Colonic mucosa (tissue), 4 donors: ENCODE data around the gene L3MBTL4. TPM values are rescaled to one million over a fixed set of nuclear protein-coding genes. Genes with fewer than 3 reads are reported as not detected.
"Not testable (repeated sequence)": the region's sequence is repeated elsewhere in the genome, so short reads cannot be mapped to it uniquely, and the experiment has no call there.

Source experiments
- DNase-seq: peaks from one replicate; pipeline ENCODE4 v3.0.0-alpha.2; 2020
- H3K27ac ChIP-seq: fragments of 200-600 bp; one replicate; pipeline ENCODE4 v1.8.0; 2021
- H3K27me3 ChIP-seq: fragments of 200-600 bp; one replicate; pipeline ENCODE4 v1.8.0; 2021
- H3K36me3 ChIP-seq: fragments of 200-600 bp; one replicate; pipeline ENCODE4 v1.8.0; 2021
- H3K4me1 ChIP-seq: fragments of 200-600 bp; one replicate; pipeline ENCODE4 v1.8.0; 2021; ENCODE audit warnings: mild to moderate bottlenecking
- H3K4me3 ChIP-seq: fragments of 200-600 bp; one replicate; pipeline ENCODE4 v1.8.0; 2021
- H3K9ac ChIP-seq, 2 donors: one replicate each; pipeline ENCODE4 v1.7.0; 2013; ENCODE audit warnings: control low read depth in 2 of 2, low read depth in 2 of 2, low read length in 2 of 2
- H3K9me3 ChIP-seq: fragments of 200-600 bp; one replicate; pipeline ENCODE4 v1.8.0; 2021
- CTCF ChIP-seq: fragments of 200-600 bp; IDR thresholded peaks from one replicate; pipeline ENCODE4 v1.8.0; 2022; ENCODE audit warnings: antibody characterized with exemption, mild to moderate bottlenecking
- intact Hi-C: fragments of 100-400 bp; cut with DNase I; formaldehyde crosslinking; loops from one replicate; pipeline ENCODE4 v1.14.1; 2022
- total RNA-seq, 2 donors: library from RNA; stranded (reverse); fragmentation: NEBNext Ultra II Directional in 1 of 2; extraction: Animal tissue kit (Norgen Biotek cat#: 25700) in 1 of 2; gene quantifications; one replicate each; pipeline ENCODE4 v1.2.1, GENCODE V29; 2021
- donor health status: healthy.
- donor health status: DM: no; HTN: no; CAD: no.
- donor health status: DM: no; HTN: no; CAD: no.

Gene L3MBTL4
- total RNA-seq, 2 donors from 2014 or later = 3.5 to 3.8 TPM

- no peaks in the 10 kb centered on the region for H3K36me3 ChIP-seq
- no peak for DNase-seq
- no peak overlapping the region for H3K4me3 ChIP-seq
- no peaks in the 10 kb centered on the region for H3K9me3 ChIP-seq
- TF ChIP-seq CTCF = no peak
- H3K4me1 ChIP-seq = no peaks in the 10 kb centered on the region
- intact Hi-C loops = no loop called here
- no peaks in the 10 kb centered on the region for H3K27me3 ChIP-seq
- H3K27ac ChIP-seq = no peak overlapping the region
- H3K9ac ChIP-seq = no peak overlapping the region
These were observed 214.9 kb downstream of the L3MBTL4 start for GRCh38 chr18:6199777-6200176.

- H3K27ac ChIP-seq = no peak overlapping the region
- H3K4me1 ChIP-seq = no peaks in the 10 kb centered on the region
- H3K27me3 ChIP-seq = no peaks in the 10 kb centered on the region
- H3K4me3 ChIP-seq = no peak overlapping the region
- no peak for DNase-seq
- no peaks in the 10 kb centered on the region for H3K9me3 ChIP-seq
- intact Hi-C loops = no loop called here
- no peak for TF ChIP-seq CTCF
- no peaks in the 10 kb centered on the region for H3K36me3 ChIP-seq
- no peak overlapping the region for H3K9ac ChIP-seq
These were observed 216.1 kb downstream of the L3MBTL4 start for GRCh38 chr18:6198585-6198984.

- Histone ChIP-seq H3K4me3 (no peak overlapping the region), H3K4me1 (no peaks in the 10 kb centered on the region), H3K36me3 (no peaks in the 10 kb centered on the region), H3K27ac (no peak overlapping the region), H3K9me3 (no peaks in the 10 kb centered on the region), H3K27me3 (no peaks in the 10 kb centered on the region), H3K9ac (no peak overlapping the region)
- no peak for TF ChIP-seq CTCF
- DNase-seq = no peak
- intact Hi-C loops = no loop called here
These were observed 220.1 kb downstream of the L3MBTL4 start for GRCh38 chr18:6194640-6195039.

GRCh38 chr18:6185782-6186181 lies 228.9 kb downstream of the L3MBTL4 start:
- H3K27ac ChIP-seq, H3K4me1 ChIP-seq, H3K9me3 ChIP-seq, H3K36me3 ChIP-seq, intact Hi-C loops, H3K27me3 ChIP-seq, DNase-seq, H3K9ac ChIP-seq, H3K4me3 ChIP-seq: not testable (repeated sequence)

GRCh38 chr18:6174983-6175745 lies 239.5 kb downstream of the L3MBTL4 start:
- H3K9me3 ChIP-seq = no peaks in the 10 kb centered on the region
- no peak overlapping the region for H3K27ac ChIP-seq
- intact Hi-C loops = no loop called here

More at GRCh38 chr18:6174983-6175745, 239.5 kb downstream of the L3MBTL4 start:
- no peak for DNase-seq
- Histone ChIP-seq H3K9ac (no peak overlapping the region), H3K27me3 (no peaks in the 10 kb centered on the region), H3K4me1 (no peaks in the 10 kb centered on the region), H3K4me3 (no peak overlapping the region), H3K36me3 (no peaks in the 10 kb centered on the region)
- no peak for TF ChIP-seq CTCF
